Measurements from ENCODE around the gene MARCO.
"Not testable (repeated sequence)": the region's sequence is repeated elsewhere in the genome, so short reads cannot be mapped to it uniquely, and the experiment has no call there.

Gene MARCO

DNA sequence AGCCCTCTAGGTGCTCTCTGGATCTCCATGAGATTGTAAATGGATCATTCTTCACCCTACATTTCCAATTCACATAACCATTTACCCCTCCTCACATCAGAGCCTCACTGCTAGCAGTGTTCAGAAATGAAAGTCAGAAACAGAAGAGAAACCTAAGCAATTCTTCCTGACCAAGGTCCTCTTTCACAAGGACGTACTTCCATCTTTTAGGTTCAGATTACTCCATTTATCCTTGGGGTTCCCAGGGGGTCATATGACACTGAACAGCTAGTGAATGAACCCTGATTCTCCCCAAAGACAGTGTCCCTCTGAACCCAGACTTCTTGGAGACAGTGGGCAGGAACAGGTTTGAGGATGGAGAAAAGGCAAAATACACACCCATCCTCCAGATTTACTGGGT, 12.9 kb upstream of the MARCO start:
- no peak for DNase-seq (ENCODE audit: low read depth)

DNA sequence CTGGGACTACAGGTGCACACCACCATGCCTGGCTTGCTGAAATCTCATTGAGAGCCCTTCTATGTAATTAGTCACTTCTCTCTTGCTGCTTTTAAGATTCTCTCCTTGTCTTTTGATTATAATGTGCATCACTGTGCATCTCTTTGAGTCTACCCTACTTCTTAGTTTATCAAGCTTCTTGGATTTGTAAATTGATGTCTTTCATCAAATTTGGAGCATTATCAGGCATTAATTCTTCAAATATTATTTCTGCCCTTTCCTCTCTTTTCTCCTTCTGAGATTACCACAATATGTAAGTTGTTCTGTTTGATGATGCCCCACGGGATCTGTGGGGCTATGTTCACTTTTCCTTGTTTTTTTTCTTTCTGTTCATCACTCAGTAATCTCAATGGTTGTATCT, 9.0 kb upstream of the MARCO start:
- no peak for DNase-seq (ENCODE audit: low read depth)

DNA sequence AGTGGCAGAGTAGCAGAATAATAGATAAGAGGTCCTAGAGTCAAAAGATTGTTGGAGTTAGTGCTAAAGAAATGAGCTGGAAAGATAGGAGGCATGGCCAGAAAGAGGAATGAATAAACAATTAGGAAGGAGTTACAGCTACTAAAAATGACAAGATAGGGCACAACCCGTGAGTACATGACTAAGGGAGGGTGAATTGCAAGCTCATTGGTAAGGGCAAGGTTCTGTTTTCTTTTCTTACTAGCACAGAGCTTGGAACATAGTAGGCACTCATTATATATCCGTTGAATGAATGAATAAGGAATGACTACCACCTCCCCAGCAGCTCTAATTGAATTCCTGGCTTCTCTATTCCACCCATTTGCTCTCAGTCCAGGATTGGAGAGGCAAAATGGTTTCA, 5.7 kb upstream of the MARCO start:
- DNase-seq (ENCODE audit: low read depth) = no peak

DNA sequence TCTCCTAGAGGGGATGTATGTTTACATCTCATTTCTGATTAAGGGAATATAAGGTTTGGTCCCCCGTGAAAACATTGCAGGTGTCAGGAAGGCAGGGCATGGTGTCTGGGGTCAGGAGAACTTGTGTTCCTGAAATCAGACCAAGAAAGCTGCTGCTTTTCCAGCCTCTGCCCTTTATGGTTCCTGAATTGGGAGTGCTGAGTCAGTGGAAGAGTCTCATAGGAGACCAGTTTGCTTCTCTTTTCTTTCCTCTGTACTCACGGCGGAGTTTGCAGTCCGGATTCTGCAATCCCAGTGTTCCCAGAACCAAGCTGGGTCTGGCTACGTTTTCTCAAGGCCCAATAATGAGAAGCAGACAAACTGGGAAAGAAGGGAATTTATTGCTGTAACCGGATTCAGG, 5.1 kb upstream of the MARCO start:
- DNase-seq (ENCODE audit: low read depth) = no peak

DNA sequence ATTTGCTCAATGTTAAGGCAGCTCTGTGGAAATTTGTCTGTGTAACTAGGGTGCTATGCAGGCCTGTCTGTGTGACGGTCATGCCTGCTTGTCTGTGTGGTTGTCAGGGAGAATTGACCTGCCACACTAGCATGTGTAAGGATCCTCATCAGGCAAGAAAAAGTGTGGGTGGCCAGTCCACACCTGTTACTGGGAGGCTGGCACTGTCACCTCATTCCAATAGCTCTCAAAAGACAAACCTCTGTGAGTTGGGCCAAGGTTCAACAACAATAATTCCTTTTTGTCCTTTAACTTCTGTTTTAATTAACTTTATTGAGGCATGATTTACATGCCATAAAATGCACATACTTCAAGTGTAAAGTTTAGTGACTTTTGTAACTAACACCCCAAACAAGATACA, 4.2 kb upstream of the MARCO start:
- DNase-seq (ENCODE audit: low read depth) = no peak

DNA sequence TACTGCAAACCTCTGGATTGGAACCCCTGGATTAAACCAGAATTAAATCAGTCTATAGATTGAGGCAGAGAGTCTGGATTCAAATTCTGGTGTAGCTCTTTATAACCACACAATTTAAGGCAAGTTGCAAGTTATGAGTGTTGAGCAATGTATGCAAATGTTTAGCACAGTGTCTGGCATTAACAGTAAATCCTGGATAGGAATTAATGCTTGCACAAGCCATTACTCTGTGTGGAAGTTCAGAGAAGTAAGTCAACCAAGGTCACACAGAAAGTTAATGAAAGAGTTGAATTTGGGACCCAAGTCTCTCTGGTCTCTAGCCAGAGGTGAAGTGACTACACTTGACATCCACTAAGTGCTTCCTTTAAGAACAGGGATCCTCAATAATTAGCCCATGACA, 2.0 kb upstream of the MARCO start:
- no peak for DNase-seq (ENCODE audit: low read depth)

DNA sequence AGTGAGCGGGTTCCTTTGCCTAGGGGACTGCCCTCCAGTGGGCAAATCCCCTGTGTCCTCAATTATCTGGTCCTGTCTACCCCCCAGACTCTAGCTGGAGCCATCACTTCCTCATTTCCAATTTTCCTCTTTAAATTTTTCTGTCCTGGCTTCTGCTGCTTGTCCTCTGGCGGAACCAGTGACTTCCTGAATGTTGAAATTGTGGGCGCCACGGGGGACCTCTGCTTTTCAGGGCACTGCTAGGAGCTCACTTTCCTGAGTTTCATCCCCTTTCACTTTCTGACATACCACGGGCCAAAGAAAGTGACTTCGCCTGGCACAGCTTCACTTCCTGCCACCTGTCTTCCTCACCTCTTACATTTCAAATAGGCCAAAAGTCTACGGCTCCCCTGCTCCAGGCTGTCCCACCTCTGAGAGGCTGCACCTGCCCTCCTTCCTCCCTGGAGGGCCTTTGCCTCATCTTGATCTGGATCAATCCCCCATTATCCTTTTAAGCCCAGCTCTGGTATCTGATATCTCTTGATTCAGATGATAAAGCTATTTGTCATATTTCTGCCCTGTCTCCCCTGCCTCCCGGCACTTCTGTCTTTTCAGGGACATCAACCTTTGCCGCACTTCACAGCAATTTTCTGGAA, 1.4 kb upstream of the MARCO start:
- DNase-seq (ENCODE audit: low read depth) = no peak

DNA sequence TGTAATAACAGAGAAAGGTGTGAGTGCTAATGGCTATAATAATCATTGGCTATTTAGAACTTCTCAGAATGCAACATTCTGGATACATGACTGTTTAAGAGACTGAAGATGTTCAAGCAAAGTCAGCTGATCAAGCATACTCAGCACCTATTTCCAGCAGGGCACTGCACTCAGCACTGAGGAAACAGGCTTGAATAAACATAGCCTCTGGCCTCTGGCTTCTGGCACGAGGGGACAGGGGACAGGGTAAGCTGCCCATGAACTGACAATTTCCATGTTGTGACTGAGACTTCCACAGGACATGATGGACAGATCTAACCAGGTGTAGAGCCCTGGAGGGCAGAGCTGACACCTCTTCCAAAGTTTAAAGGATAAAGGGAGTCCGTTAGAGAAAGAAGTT, 1.3 kb downstream of the MARCO start:
- no peak for DNase-seq (ENCODE audit: low read depth)

DNA sequence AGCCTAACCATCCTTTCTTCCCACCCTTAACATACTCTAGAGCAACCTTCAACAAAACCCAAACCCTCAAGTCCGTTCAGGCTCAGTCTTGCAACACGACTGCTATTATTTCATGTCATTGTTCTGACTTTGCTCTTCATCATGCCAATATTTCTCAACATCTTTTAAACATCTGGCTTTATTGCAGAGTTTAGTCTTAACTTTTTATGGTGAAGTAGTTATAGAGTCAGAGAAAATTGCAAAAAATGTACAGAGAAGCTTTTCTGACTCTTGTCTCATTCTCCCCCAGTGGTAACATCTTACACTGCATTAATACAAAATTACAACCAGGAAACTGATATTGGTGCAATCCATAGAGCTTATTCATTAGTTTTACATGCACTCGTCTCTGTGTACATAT, 3.9 kb downstream of the MARCO start:
- DNase-seq (ENCODE audit: low read depth) = no peak

DNA sequence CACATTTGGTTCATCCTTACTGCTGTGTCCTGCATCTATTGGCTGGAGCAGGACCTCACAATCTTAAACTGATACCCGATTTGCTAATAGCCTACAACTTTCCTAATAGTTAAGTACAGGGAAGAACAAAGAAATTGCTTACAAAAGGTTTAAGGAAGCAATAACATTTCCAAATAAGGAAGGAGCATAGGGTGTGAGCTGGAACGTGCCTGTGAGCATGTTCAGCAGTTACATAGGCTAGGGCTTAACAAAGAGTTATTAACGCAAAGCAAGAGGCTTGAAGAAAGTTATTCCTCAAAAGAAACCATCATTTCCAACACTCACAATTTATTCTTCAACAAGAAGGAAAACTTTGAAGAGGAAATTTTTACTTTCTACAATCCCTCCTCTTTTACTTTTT, 6.3 kb downstream of the MARCO start:
- DNase-seq (ENCODE audit: low read depth) = not testable (repeated sequence)

DNA sequence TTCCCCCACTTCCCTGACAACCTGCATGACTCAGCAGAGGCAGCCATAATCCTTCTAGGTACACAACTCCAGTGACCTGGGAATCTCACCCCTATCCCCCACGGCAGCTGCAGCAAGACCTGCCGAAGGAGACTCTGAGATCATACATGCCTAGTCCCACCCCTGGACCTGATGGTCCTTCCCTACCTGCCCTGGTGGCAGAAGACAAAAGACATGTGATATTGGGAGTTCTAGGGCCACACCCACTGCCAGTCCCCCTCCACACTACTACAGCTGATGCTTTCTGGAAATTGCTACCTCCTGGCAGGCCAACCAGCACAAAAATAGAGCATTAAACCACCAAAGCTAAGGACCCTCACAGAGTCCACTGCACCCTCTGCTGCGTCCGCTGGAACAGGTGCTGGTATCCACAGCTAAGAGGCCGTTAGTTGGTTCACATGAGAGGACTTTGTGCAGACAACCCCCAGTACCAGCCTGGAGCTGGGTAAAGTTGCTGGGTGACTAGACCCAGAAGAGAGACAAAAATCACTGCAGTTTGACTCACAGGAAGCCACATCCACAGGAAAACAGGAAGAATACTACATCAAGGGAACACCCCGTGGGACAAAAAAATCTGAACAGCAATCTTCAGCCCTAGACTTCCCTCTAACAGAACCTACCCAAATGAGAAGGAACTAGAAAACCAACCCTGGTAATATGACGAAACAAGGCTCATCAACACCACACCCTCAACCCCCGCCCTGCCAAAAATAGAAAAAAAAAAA, 12.5 kb downstream of the MARCO start:
- no peak for DNase-seq (ENCODE audit: low read depth)

DNA sequence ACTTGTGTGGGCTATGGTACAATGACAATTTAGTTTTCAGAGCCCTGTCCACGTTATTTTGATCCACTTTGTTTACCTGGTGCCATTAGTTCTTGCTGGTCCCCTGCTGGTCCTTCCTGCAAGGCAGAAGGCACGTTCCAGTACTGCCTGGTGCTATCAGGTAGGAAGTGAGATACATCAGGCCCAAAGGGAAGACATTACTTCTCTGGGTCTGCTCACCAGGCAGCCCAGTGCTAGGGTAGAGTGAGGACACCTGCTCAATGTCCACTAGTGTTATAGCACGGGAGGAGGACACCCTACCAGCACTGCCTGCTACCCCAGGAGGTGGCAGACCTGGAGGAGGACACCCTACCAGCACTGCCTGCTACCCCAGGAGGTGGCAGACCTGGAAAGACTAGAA, 23.7 kb downstream of the MARCO start:
- DNase-seq (ENCODE audit: low read depth) = no peak

DNA sequence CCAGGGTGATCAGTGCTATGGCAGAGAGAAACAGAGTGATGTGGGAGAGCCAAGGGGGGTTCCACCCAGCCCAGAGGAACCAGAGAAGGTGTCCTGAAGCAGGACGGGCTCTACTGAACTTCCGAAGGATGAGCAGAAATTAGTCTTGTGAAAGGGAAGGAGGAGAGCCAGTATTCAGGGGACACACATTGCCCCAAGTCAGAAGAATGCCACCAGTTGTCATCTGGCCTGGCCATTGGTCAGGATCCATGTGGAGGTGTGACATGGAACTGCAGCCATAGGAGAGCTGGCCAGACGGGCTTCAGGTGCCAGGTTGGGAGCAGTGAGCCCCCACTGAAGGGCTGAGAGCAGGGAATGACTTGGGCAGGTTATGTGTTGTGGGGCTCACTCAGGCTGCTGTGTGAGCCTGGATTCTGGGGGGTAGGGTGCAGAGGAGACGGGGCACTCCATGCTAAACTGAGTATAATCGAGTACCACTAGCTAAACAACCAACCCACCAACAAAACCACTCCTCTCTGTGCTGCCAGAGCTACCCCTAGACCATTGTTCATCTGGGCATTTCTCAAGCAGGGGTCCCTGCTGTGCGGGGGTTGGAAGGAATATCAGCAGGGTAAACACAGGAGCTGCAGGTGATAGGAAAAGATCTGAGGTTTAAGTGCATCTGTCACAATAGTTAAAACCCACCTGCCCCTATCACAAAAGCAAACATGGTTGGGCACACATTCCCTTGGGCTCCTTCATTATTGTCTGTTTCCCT, 25.3 kb downstream of the MARCO start:
- DNase-seq (ENCODE audit: low read depth) = no peak

DNA sequence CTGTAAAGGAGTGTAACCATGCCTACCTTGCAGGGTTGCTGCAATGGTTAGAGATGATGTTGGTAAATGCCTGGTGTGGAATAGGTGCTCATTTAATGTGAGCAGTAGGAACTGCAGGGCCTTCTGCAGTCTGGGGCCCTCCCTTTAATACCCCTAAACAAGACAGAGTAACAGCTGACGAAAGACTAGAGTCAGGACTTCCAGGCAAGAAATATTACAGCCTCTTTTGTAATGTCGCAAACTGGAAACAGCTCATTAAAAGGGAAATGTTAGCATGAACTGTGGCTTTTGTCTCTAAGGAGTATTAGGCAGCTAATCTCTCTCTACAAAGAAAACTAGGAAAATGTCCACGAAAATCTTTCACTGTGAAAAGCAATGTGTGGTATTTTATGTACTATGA, 26.0 kb downstream of the MARCO start:
- DNase-seq (ENCODE audit: low read depth) = no peak

DNA sequence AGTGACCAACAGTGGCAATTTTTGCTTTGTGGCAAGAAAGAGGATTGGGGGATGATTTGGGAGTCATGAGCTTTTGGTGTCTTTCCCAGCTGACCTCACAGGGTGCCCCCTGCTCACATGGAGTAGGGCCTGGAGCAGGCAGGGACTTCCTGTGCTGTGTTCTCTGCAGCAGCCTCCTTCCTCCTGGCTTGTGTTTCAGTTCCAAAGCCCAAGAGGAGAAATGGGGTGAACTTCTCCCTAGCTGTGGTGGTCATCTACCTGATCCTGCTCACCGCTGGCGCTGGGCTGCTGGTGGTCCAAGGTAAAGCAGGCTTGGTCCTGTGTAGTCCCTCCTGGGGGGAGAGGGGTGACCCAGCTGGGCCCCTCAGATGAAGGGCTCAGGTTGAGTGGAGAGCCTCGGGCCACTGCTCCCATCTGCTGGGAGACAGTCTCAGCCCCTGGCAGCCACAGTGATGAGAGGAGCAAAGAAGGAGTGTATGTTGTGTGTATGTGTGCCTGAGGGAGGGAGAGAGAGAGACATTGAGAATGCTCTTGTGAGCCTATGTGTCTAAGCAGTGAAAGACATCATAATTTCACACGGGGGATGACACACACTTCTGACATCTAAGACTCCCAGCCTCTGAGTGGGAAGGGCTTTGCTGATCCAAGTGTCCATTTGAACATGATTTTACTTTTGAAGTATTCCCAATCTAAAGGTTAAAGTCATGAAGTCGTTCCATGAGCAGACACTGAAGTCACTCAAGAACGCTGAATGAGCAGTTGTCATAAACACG, 27.2 kb downstream of the MARCO start:
- no peak for DNase-seq (ENCODE audit: low read depth)

DNA sequence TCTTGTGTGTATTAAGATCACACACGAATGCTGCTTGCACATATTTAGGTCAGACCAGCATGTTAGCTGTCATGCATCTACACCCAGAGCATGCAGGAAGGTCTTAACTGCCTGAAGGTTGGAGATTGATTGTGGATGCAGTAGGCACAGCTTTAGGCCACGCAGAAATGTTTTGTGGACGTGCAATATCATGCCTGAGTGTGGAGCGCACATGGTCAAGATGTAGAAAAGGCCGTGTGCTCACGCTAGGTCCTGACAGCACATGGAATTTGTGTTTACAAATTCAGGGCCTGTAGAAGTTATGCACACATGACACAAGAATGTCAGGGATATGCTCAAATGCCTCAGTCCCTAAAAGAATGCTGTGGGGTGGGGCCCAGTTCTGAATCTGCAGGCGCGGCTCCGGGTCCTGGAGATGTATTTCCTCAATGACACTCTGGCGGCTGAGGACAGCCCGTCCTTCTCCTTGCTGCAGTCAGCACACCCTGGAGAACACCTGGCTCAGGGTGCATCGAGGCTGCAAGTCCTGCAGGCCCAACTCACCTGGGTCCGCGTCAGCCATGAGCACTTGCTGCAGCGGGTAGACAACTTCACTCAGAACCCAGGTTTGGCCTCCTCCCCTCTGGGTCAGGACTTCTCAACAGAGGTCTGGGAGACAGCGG, 27.9 kb downstream of the MARCO start:
- no peak for DNase-seq (ENCODE audit: low read depth)

DNA sequence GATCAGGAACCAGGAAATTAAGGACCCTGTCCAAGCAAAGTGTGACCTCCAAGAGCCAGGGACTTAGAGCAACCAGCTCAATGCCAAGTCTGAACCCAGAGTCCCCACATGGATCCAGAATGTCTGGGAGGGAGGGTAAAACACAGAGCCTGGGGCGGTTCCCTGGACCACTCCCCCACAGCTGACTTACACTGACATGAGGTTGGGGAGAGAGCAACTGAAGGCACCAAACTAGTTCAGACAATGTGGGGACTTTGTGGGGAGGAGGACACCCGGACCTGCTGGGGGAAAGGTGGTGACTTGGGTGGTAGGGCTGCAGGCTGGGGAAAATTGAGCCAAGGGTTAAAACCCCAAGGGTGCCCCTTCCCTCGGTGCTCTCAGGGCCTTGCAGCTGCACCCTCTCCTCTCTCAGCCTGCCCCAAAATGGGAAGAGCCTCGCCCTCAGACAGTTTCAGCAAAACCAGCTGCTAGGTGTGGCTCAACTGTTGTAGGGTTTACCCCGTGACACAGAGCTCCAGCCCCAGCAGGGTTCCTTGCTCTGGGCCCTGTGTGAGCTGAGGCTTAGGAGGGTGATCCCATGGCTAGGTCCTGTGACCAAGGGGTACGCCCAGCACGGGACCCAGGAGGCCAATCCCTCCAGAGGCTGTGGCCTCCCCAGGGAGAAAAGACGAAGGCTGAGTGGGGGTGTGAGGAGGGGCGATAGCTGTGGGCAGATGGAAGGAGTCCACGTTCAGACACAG, 28.6 kb downstream of the MARCO start:
- no peak for DNase-seq (ENCODE audit: low read depth)

DNA sequence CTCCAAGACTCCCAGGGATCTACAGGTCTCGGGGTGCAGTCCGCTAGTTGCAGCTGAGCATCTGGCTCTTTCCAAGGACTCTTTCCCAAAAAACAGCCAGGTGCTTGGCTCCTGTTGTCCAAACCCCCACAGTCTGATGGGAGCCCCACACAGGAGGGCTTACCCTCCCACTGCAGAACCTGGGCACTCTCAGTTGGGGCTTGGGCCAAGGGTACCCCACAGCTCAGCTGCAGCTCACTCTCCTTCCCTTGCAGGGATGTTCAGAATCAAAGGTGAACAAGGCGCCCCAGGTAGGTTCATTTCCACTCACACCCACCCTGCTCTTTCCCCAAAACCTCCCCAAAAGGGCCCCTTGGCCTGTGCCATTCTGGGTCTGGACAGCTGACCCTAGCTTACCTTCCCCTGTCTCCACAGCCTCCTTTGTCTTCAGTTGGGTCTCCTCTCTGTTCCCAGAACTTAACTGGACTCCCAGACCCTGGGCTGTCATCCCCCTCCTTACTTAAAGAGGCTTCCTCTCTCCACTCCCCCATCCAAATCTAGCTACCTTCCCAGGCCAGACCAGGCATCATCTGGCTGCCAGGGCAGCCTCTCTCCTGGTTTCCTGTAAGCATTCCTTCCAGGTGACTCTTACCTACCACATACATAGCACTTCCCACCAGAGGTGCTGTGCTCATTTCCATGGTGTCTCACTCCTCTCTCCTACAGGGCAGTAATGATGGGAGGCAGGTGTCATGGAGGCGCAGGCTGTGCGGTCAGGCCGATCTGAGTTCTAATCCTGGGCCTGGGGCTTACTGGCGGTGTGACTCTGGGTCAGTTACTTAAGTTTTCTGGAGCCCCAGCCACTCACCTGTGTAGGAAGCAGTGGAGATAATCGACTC, 29.5 kb downstream of the MARCO start:
- DNase-seq (ENCODE audit: low read depth) = no peak

DNA sequence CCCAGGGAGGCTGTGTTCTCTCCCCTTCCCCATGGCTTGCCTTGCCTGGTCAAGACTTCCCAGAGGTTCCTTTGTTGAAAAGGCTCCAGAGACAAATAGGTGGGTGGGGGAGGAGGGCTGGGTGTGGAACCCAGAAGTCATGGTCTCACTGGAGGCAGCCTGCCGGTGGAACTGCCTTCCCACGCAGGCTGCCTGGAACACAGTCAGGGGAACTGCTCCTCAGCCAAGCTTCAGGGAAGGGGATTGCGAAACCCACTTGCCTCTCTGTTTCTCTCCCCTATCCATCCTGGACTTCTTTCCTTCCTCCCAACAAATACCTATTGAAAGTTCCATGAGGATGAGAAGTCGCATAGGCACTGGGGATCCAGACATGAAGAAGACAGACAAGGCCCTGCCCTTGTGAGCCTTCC, 31.6 kb downstream of the MARCO start:
- DNase-seq (ENCODE audit: low read depth) = peak; percentile 22
